ENCODE measurements around the gene RBM38.

The RBM38 gene

DNA sequence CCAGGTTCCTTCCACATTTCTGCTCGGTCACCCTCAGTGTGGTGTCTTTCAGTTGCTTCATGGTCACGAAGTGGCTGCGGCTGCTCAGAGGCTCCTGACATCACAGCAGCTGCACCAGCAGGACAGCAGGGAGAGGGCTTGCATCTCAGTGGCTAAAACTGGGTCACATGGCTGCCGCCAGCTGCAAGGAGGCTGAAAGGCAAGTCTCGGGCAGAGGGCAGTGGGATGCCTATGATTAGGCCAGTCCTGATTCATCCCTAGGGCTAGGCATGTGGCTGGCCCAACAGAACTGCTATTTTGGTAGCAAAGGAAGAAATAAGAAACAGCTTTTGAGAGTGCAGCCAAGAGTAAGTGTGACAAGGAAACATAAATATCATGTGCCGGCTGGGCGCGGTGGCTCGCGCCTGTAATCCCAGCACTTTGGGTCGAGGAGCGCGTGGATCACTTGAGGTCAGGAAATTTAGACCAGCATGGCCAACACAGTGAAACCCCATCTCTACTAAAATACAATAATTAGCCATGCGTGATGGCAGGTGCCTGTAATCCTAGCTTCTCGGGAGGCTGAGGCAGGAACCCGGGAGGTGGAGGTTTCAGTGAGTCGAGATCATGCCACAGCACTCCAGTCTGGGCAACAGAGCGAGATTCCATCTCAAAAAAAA lies 46.6 kb downstream of the RBM38 start:
- no peak for DNase-seq (ENCODE audit: low read depth)

DNA sequence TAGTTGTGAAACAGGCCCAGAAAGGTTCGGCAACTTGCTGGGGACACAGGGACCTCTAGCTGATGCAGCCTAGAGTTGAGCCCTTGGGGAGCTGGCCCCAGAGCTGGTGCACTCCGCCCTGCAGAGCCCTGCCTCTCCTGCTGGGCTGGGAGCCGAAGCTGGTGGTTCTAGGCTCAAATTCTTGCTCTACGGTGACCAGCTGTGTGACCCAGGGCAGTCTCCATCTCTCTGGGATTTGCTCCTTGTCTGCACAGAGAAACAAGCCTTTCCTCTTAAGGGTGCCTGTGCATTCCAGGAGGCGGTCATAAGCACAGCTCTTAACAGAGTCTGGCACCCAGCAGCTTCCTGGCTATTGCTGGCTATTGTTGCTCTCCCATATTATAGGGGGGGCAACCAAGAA lies 47.4 kb downstream of the RBM38 start:
- no peak for DNase-seq (ENCODE audit: low read depth)

DNA sequence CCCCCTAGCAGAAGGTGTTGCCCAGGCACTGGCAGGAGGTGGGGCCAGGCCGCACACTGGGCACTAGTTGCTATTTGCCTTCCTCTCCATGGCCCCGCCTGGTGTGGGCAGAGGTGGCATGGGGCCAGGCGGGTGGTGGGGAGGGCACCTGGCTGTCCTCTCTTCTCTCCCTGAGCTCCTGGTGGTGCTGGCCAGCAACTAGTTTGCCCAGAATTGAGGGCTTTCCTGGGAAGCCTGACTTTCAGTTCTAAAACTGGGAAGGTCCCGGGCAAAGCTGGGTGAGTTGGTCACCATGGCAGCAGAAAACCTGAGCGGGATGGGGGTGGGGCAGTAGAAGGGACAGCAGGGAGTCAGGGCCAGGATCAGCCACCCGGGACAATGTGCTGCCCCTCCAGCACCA lies 48.2 kb downstream of the RBM38 start:
- no peak for DNase-seq (ENCODE audit: low read depth)

DNA sequence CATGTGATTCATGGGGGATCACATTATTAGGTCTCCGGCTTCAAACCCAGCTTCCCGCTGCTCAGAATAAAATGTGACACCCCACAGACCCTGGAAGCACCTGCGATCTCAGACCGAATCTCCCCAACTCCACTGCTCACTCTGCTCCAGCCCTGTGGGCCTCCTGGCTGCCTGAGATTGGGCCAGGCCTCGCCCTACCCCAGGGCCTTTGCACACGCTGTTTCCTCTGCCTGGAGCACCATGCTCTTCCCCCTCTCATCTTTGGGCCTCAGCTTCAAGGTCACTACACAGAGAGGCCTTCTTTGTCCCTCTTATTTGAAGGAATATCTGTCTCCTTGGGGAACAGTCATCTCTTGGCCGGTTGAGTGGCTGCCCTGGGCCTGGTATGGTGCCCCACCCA lies 48.8 kb downstream of the RBM38 start:
- no peak for DNase-seq (ENCODE audit: low read depth)

DNA sequence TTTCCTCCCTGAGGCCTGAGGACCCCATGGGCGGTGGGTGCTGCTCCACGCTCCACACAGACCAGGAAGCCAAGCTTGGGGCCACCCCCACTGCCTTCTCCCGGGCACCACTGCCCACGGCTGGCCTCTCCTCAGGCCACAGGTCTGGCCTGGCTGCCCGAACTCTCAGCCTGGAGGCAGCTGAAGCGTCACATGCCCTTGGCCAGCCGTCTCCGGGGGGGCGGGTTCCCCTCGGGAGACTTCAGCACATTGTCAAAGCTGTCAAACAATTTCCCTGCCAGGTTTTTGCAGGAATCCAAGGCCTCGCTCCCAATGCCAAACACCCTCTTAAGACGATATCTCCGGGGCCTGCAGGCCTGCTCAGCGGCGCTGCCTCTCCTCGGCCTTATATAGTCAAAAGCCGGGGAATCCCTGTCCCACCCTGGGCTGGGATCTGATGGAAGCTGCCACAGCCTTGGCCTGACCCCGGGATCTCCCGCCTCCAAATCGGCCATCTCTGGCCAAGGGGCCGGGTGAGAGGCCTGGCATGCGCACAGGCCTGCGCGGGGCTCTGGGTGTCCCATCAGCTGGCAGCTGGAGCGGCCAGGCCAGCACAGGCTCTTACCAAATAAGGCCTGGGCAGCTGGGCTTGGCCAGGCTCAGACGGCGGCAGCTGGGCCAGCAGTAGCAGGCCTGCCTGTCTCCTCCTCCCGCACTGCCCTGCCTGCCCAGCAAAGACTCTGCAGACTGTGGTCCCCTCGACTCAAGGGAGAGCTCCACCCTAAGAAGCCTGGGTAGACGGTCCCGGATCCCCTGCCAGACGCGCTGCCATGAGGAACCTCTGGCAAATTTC lies 49.7 kb downstream of the RBM38 start:
- no peak for DNase-seq (ENCODE audit: low read depth)

DNA sequence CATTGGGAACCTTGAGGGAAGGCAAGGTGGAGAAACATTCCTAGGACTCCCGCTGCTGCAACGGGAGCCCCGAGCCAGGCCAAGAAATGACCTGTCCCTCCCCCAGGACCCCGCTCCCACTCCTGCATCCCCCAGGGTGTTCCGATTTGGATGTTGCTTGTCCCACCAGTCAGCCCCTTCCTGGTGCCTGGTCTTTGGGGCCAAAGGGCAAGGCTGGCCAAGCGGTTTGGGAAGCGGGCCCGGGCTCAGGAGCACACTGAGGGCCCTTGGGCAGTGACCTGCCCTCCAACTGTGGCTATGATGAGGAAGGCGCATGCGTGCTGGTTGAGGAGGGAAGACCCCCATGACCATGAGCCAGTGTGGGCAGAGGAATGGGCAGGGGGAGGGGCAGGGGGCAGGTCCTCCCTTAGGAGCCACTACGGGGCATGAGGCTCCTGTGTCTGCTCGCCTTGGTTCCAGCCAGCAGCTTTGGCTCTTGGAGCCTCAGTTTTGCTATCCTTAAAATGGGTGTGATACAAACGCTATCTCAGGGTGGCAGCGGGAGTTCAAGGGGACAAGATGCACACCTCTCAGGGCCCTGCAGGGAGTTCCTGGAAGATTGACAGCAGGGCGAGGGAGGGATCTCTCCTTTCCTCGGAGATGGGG lies 50.4 kb downstream of the RBM38 start:
- no peak for DNase-seq (ENCODE audit: low read depth)

DNA sequence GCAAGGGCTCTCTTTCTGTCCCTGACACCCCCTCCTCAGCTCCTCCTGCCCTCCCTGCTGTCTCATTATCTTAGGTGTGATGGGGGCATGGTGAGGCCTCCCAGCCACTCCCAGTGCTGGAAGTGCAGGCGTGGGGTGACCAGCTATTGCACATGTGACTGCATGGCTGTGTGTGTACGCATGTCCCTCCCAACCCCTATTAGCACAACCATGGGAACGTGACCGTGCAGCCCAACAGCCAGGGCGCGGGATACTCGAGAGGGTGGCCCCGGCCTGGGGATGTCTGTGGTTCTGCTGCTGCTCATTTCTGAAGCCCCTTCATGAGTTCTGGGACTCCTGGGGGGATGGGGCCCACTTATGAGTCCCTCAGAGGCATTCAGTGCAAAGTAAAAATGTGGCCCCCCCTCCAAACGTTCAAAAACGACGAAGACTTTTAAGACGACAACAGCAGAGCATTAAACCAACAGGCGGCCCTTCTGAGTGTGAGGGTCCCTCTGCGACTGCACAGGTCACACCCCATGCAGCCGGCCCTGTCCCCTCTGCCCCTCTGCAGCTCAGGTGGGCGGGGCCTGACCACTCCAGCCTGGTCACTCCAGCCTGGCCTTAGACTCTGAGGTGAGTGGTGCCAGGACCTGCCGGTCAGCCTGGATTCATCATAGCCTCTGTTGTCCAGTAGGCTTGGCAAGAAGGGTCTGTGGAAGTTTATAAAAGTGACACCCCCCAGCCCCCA lies 51.1 kb downstream of the RBM38 start:
- no peak for DNase-seq (ENCODE audit: low read depth)

DNA sequence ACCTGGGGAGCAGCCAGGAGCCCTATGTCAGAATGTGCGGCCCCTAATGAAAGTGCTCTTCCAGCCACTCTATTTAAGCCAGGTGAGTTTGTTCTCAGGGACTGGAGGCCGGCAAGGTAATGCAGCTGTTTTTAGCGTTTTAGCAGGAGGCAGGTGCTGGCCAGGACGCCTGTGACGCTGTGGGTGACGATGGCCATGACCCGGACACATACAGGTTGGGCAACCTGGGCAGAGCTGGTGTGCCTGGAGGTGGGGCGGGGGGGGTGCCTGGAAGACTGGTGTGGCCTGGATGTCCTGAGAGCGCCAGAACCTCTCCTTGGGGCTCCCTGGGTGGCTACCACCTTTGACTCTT lies 51.7 kb downstream of the RBM38 start:
- DNase-seq (ENCODE audit: low read depth) = no peak

DNA sequence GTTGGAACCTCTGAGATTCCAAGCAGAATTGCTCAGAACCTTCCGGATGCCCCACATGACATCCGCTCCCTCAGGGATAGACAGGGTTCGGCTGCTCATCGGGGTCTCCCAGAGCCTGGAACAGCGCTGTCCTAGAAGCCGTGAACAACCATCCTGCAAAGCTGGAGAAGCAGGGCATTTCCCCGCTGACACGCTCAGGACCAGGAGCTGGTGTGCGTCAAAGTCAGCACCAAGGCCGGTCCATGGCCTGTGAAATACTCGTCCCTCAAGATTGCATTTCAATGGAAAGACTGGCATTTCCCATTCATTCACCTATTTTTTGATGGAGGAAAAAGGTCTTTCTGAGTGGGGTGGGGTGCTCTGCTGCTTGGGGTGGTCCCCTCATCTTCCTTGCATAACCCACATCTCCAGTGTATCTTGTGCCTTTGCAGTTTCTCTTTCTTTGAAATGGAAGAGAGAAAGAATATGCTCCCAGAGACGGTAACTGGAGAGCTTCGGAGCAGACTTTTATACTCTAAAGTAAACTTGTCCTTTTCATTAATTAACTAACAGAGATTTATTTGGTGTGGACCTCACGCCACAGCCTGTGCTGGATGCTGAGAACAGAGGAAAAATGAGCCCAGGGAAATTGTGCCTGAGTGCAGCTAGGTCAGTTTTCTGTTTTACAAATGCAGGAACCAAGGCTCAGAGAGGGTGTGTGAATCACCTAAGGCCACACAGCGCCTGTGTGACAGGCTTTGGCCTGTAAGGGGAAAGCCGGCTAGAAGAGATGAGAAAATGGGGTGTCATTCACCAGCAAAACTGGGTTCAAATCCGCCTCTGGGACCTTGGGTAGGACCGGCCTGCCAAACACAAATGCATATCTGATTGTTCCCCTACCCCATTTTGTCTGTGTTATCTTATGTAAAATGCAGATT lies 52.4 kb downstream of the RBM38 start:
- DNase-seq (ENCODE audit: low read depth) = no peak

DNA sequence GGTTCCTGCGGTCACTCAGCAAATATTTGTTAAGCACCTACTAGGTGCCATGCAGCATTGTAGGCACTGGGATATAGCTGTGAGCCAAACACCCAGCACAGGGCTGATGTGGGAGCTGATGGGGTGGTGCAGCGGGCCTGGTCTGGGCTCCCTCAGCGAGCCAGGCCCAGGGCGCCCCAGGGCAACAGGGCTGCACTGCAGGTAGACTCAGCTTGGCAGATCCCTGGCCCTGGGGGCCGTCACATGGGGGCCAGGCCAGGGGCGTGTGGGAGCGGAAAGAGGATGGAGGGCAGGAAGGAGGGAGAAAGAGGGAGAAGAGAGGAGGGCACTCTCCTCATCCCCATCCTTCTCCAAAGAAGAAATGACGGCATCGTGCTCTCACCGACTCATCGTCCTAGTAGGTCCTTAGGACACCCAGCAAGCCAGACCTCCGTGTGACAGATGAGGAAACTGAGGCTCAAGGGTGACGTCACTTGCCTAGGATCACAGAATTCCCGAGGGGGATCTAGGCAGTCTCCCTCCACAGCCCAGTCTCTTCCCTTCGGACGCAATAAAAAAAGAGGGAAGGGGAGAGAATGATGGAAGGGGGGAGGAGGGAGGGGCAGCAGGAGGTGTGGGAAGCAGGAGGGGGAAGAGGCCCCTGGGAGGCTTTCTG lies 53.3 kb downstream of the RBM38 start:
- DNase-seq (ENCODE audit: low read depth) = no peak

DNA sequence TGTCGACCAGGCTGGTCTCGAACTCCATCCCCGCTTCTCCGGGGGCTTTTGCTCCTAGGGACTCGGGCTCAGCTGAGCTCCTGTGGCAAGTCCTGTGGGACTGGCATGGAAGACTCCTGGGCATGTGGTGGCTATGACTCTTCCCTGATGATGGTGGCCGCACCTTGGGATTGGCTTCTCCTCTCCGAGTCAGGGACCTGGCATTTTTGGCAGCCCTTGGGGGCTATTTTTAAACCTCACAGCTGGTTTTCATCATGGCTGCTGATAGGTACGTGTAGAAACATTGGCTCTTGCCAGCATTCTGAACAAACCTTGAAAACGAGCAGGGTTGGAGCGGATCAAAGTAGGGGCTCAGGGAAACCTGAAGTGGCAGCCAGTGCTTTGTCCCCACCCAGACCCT lies 54.1 kb downstream of the RBM38 start:
- no peak for DNase-seq (ENCODE audit: low read depth)

DNA sequence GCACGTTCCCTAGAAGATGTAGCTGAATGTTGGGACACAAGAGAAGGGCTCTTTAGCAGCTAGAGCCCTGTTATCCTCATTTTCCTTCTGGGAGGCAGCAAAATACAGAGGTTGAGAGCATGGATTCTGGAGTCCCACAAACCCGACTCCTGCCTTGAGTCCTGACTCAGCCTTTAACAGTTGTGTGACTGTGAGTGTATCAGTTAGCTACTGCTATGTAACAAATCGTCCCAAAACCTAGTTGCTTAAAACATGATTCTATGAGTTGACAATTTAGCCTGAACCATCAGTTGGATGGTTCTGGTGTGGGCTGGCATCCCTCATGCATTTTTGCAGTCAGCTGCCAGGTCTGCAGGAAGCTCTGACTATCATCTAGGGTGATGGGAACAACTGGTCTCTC lies 54.6 kb downstream of the RBM38 start:
- DNase-seq (ENCODE audit: low read depth) = no peak

DNA sequence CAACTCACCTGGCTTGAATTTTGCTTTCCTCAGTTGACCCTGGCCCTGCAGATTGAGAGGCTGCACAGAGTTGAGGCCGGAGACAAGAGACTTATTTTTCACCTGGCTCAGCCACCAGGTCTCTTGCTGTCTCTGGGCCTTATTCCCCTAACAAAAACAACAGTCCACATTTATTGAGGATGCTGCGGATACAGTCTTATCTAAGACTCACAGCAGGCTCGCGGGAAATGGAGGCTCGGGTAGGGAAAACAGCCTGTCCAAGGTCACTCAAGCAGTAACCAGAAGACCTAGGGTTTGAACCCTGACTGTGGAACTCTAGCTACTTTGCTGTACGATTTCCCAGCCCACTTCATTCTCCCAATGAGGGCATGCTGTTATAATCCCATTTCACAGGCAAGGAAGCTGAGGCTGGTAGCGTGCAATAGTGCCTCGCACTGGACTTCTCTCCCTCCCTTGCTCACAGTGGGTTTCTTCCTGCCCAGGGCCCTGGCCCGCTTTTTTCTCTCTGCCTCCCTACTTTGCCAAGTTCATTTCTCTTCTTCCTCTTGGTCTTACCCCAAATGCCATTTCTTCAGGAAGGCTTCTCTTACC lies 57.7 kb downstream of the RBM38 start:
- no peak for DNase-seq (ENCODE audit: low read depth)

DNA sequence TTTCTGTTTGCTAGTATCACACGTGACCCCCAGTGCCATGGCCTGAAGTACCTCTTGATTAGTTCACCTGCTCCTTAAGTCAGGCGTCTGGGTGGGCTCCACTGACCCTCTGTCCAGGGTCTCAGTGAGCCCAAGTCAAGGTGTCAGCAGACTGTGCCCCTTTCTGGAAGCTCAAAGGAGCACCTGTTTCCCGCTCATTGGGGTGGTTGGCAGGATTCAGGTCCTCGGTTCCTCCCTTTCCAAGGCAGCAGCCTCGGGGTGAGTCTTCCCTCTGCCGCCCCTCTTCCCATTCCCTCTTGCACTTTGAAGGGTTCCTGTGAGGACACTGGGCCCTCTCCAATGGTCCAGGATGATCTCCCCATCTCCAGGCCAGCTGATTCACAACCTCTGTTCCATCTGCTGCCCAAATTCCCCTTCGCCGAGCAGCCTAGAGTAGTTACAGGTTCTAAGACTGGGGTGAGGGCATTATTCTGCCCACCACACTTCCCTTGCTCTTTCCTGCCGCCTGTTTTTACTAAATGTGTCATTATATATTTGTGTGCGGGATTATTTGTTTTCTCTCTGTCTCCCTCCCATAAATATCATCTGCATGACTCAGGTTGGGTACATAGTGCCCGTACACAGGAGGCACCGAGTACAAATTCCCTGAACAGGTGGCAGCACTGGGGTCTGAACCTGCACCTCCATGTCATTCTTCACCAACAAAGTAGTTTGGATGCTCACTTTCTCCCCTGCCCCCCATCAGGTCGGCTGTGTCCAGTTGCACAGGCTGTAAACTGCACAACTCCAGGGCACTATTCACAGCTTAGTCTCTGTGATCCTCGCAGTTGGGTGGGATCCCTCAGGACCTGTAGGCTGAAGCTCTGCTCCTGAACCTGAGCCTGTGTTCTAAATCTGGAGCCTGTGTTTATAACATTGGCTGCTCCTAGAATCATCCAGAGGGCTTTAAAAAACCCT lies 58.5 kb downstream of the RBM38 start:
- no peak for DNase-seq (ENCODE audit: low read depth)

DNA sequence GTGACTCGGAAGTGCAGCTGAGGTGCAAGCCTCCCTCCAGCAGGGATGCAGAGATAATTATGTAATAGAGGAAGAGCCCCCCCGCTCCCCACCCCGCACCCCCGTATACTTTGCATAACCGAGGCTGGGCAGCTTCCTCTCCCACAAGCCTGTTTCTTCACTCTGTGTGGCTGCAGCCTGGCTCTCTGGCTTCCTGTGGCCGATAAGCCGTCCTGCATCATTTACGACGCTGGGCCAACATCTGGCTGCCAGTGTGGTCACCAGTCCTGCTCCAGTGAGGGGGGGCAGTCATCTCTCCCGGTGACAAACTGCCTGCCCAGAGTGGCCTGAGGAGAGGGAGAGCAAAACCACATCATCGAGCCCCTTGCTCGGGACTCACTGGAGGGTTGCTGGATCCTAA lies 59.2 kb downstream of the RBM38 start:
- DNase-seq (ENCODE audit: low read depth) = no peak

DNA sequence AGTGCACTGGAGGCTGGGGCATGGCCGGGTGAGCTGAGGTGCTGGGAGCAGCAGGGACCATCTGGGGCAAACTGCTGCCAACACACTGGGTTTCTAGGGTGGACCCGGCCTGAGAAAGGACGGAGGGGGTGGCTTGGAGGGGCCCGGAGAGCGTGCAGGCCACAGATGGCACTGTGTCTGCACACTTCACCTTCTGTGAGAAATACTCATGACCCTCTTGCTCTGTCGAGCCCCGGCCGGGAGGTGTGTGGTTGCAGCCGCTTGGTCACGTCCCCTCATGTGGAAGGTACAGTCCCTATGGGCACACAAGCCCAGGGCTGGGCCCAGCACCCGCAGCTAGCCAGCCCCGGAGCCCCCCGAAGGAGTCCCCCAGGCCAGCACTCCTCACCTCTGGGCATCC lies 59.7 kb downstream of the RBM38 start:
- no peak for DNase-seq (ENCODE audit: low read depth)

DNA sequence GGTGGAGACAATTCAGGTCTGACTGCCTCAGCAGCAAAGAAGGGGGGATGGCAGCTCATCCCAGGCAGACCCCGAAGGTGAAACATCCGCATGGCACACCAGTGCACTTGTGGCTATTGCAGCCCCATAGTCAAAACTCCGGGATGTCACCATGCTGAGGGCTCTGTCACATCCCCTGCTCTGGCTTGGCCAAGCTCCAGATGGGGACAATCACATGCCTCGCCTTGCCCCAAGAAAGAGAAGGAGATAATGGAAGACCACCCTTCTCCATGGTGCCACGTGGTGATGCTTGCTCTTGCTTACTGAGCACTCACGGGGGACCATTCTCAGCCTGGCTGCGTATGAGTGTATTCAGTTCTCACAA lies 60.2 kb downstream of the RBM38 start:
- no peak for DNase-seq (ENCODE audit: low read depth)

DNA sequence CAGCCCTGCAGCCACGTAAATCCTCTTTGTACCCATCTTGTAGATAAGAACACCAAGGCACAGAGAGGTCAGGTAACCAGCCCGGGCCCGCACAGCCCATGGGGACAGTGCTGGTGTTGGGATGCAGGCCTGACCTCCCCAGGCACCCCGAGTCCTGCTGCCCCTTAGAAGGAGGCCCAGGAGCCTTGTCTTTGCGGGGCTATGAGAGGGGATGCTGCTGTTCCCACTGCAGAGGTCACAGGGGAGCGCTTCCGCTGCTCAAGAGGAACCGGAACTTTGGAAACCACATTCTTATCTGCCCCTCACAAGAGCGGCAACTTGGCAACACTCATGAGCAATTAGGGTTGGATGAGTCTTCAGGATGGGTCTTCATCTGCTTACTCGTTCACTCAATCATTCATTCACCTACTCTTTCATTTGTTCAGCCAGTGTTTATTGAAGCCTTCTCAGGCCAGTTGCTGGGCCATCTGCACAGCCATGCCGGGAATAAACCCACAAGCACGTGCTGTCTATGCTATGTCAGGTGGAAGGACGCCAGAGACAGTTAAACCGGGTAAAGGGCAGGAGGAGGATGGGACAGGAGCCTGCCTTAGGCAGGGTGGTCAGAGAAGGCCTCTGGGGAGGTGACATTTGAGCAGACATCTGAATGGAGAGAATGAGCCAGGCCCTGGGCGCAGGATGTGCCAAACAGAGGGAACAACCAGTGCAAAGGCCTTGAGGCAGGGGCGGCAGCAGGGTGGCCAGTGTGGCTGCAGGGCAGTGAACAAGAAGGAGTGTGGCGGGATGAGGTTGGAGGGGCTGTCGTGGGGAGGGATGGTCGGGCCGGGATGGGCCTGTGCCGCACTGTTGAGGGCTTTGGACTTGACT lies 60.8 kb downstream of the RBM38 start:
- no peak for DNase-seq (ENCODE audit: low read depth)

DNA sequence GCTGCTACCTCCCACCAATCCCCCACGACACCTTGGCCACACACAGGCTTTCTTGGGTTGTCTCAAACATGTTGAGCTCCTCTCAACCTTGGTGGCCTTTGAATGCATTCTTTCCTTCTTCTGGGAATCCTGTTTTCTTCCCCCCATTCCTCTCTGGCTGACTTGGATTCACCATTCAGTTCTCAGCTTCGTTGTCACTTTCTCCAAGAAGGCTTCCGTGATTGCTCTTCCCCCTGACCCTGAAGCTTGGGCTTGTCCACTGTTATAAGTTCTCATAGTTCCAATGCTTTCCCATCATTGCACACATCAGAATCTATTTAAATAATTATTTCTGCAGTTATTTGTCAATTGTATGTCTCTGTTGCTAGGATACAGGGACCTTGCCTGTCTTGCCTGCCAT lies 64.2 kb downstream of the RBM38 start:
- no peak for DNase-seq (ENCODE audit: low read depth)
